A549 treated with AZD9567 at 1 μM for 4 hours (cell line): ENCODE results near the gene OR10A6. TPM values are rescaled to one million over a fixed set of nuclear protein-coding genes. Genes with fewer than 3 reads are reported as not detected.

Experiments
- total RNA-seq: library from RNA; stranded (reverse); fragments of 200-300 nt; extraction: Qiagen RNA extraction; gene quantifications from 5 replicates; pipeline ENCODE4 v1.2.3, GENCODE V29; 2022; ENCODE audit not compliant: insufficient read depth

Gene OR10A6, protein sequence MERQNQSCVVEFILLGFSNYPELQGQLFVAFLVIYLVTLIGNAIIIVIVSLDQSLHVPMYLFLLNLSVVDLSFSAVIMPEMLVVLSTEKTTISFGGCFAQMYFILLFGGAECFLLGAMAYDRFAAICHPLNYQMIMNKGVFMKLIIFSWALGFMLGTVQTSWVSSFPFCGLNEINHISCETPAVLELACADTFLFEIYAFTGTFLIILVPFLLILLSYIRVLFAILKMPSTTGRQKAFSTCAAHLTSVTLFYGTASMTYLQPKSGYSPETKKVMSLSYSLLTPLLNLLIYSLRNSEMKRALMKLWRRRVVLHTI
- not detected in 5 replicates for total RNA-seq

GRCh38 chr11:7931168-7931567, at the start of gene OR10A6:
Gene OR10A6, minus strand, starts transcription at chr11:7931268. Its CDS starts 2,606 bp downstream, at chr11:7928662.

DNA sequence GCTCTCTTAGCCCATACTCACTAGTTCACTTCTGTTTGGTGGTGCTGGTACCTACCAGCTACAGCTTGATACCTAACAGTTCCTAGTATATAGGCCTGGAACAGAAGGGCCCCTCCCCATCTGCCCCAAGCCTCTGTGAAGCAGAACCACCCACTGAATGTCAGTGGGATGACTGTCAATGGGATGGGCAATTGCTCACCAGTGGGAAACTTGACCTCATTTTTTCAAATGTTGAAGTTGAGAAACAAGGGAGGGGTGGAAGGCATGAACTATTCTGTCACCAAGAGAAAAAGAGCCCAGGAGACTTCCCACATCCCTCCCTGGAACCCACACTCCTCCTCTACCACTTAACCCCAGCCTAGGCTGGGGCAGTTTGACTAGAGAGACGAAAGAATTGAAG, 34.3 kb upstream of the OR10A6 start, which contains the start of gene NLRP10:
Gene NLRP10 (minus strand): TSS at position 62 of the 400 bp plus-strand sequence. CDS start 1,952 bp downstream, outside the sequence.

DNA sequence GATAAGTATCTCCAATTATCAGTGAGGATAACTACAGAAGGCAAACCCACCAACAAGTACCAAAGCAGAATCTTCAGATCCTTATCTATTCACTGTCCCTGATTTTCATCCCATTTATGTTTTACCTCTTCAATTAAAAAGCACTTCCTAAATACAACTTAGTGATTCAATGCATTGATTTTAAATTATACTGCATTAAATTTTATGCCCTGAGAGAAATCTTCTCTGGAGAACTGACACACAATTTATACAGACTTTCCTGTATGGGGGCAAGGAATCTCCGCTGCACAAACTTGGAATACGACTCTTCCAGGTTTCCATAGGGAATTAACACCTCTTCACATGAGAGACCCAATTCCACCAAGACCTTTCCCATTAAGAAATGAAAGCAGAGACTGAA, 10.5 kb upstream of the OR10A6 start, which contains the start of gene OR10A3:
Gene OR10A3 (minus strand): TSS at position 101 of the 400 bp plus-strand sequence. CDS start 2,188 bp downstream, outside the sequence.

Other genes starting within 250 kb of the OR10A6 start
- not detected in 5 replicates for gene OVCH2, start 224.8 kb downstream of the OR10A6 start, total RNA-seq
- gene OR5P2, start 134.3 kb downstream of the OR10A6 start, total RNA-seq = not detected in 5 replicates
- not detected in 5 replicates for gene OR5P3, start 100.4 kb downstream of the OR10A6 start, total RNA-seq
- gene OR10A3, start 10.4 kb upstream of the OR10A6 start, total RNA-seq = not detected in 5 replicates
- gene NLRP10, start 34.2 kb upstream of the OR10A6 start, total RNA-seq = not detected in 5 replicates
- gene EIF3F, start 56.1 kb upstream of the OR10A6 start, total RNA-seq = 313 to 586 TPM (median 325 TPM) in 5 replicates
- gene TUB, start 149.9 kb upstream of the OR10A6 start, total RNA-seq = 5.8 to 8.8 TPM (median 7.6 TPM) in 5 replicates
- gene RIC3, start 237.8 kb upstream of the OR10A6 start, total RNA-seq = 2.3 to 2.7 TPM (median 2.7 TPM) in 5 replicates